GM12891 (cell line): ENCODE measurements around the gene LARP4B.

Source experiments
- PAX5 ChIP-seq: IDR thresholded peaks from 2 replicates; pipeline ENCODE4 v1.6.1; 2011; ENCODE audit warnings: low read length, moderate library complexity, mild to moderate bottlenecking; ENCODE audit not compliant: insufficient read depth, severe bottlenecking
- POLR2A ChIP-seq: IDR thresholded peaks from 2 replicates; pipeline ENCODE4 v1.6.1; 2011; ENCODE audit warnings: low read depth, low read length, control low read depth
- POLR2AphosphoS5 ChIP-seq: IDR thresholded peaks from 2 replicates; pipeline ENCODE4 v1.6.1; 2011; ENCODE audit warnings: low read depth, low read length, control low read depth
- POU2F2 ChIP-seq: IDR thresholded peaks from 2 replicates; pipeline ENCODE4 v1.6.1; 2011; ENCODE audit warnings: low read depth, mild to moderate bottlenecking, control low read depth, low read length, moderate library complexity
- SPI1 ChIP-seq: IDR thresholded peaks from 2 replicates; pipeline ENCODE4 v1.6.1; 2011; ENCODE audit warnings: low read depth, low read length, control low read depth
- TAF1 ChIP-seq: IDR thresholded peaks from 2 replicates; pipeline ENCODE4 v1.6.1; 2011; ENCODE audit warnings: low read depth, low read length, control low read depth

GRCh38 chr10:792792-793100 lies 138.8 kb downstream of the LARP4B start:
- TF ChIP-seq POLR2A (no peak), TAF1 (no peak), POLR2AphosphoS5 (no peak), SPI1 (no peak), POU2F2 (no peak), PAX5 (no peak)
